ENCODE results near the gene CSMD2.

Gene CSMD2

DNA sequence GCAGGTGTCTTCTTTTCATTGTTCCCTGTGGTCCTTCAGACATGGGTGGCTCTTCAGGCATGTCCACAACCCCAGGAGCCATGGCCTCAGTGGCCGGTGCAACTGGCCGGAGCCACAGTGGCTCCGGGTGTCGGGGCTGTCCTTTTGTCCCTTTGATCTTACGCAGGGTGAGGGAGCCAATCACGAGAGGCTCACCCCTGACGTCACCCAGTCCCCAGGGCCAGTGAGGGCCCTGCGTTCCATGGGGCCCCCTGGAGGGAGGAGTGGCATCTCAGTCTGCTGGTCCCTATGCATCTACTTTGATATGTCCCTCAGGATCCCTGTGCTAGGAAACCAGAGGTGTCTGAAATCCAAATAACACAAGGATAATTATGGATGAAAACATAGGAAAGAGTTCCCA lies 663.3 kb downstream of the CSMD2 start:
- no peak for DNase-seq (ENCODE audit: low read depth)
- H3K4me3 ChIP-seq (ENCODE audit: low read depth, low read length): no peak overlapping the region
- TF ChIP-seq, protein P1, sequence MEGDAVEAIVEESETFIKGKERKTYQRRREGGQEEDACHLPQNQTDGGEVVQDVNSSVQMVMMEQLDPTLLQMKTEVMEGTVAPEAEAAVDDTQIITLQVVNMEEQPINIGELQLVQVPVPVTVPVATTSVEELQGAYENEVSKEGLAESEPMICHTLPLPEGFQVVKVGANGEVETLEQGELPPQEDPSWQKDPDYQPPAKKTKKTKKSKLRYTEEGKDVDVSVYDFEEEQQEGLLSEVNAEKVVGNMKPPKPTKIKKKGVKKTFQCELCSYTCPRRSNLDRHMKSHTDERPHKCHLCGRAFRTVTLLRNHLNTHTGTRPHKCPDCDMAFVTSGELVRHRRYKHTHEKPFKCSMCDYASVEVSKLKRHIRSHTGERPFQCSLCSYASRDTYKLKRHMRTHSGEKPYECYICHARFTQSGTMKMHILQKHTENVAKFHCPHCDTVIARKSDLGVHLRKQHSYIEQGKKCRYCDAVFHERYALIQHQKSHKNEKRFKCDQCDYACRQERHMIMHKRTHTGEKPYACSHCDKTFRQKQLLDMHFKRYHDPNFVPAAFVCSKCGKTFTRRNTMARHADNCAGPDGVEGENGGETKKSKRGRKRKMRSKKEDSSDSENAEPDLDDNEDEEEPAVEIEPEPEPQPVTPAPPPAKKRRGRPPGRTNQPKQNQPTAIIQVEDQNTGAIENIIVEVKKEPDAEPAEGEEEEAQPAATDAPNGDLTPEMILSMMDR (IDR thresholded peaks at IDR 0.05; ENCODE audit: control insufficient read depth, extremely low read depth, insufficient read depth): no peak

DNA sequence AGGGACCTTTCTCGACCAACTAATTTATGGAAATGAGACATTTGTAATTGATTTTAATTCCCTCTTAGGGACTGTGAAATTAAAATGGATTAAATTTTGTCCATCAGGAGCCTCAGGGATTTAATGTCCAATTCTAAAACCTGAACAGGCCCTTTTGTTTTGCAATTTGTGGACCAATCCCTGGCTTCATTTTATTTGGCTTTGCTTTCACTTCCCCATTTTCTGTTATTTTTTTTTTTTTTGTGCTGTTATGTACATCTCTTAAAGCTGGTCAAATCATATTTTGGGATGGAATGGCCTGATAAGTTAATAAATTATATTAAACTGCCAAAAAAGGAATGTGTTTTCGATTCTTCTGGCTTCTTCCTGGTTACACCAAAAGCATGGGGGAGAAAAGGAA lies 663.7 kb downstream of the CSMD2 start:
- H3K4me3 ChIP-seq (ENCODE audit: low read depth, low read length): no peak overlapping the region
- TF ChIP-seq, protein P1 (IDR thresholded peaks at IDR 0.05; ENCODE audit: control insufficient read depth, extremely low read depth, insufficient read depth): no peak
- DNase-seq (ENCODE audit: low read depth): no peak

GRCh38 chr1:33500547-33500946 lies 664.5 kb downstream of the CSMD2 start:
- TF ChIP-seq, protein P1 (IDR thresholded peaks at IDR 0.05; ENCODE audit: control insufficient read depth, extremely low read depth, insufficient read depth): no peak
- DNase-seq (ENCODE audit: low read depth): no peak
- no peak overlapping the region for H3K4me3 ChIP-seq (ENCODE audit: low read depth, low read length)

- DNase-seq (ENCODE audit: low read depth): no peak
- no peak overlapping the region for H3K4me3 ChIP-seq (ENCODE audit: low read depth, low read length)
- TF ChIP-seq, protein P1 (IDR thresholded peaks at IDR 0.05; ENCODE audit: control insufficient read depth, extremely low read depth, insufficient read depth): no peak
Measured at GRCh38 chr1:33497410-33497809, 667.6 kb downstream of the CSMD2 start.

DNA sequence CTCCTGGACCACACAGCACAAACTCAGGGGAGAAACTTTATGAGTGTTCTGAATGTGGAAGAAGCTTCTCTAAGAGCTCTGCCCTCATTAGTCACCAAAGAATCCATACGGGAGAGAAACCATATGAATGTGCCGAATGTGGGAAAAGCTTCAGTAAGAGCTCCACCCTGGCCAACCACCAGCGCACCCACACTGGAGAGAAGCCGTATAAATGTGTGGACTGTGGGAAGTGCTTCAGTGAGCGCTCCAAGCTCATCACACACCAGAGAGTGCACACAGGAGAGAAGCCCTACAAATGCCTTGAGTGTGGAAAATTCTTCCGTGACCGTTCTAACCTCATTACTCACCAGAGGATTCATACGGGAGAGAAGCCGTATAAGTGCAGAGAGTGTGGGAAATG lies 670.1 kb downstream of the CSMD2 start:
- DNase-seq (ENCODE audit: low read depth): no peak
- TF ChIP-seq, protein P1 (IDR thresholded peaks at IDR 0.05; ENCODE audit: control insufficient read depth, extremely low read depth, insufficient read depth): no peak
- H3K4me3 ChIP-seq (ENCODE audit: low read depth, low read length): no peak overlapping the region

DNA sequence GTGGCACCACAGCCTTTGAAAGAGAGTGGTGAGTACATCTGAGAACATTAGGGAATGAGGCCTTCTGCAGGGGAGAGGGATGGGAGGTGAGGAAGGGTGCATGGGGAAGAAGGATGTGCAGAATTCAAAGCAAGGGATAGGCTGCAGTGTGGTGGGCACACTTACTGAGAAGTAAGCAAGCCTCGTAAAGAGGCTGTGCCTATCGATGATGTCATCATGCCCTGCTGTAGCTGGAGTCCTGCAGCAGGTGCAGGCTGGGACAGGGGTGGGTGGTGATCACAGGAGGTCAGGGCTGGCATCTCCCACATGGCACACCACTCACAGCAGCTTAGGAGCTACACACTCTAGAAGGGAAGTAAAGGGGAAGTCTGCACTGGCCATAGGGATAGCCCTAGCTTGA lies 676.4 kb downstream of the CSMD2 start:
- no peak overlapping the region for H3K4me3 ChIP-seq (ENCODE audit: low read depth, low read length)
- TF ChIP-seq, protein P1 (IDR thresholded peaks at IDR 0.05; ENCODE audit: control insufficient read depth, extremely low read depth, insufficient read depth): no peak
- DNase-seq (ENCODE audit: low read depth): no peak

DNA sequence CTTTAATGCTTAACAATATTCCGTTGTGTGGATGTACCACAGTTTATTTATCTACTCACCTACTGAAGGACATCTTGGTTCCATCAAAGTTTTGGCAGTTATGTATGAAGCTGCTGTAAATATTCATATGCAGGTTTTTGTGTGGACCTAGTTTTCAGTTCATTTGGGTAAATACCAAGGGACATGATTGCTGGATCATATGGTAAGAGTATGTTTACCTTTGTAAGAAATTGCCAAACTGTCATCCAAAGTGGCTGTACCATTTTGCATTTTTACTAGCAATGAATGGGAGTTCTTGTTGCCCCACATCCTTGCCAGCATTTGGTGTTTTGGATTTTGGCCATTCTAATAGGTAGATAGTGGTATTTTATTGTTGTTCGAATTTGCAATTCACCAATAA lies 682.6 kb downstream of the CSMD2 start:
- TF ChIP-seq, protein P1 (IDR thresholded peaks at IDR 0.05; ENCODE audit: control insufficient read depth, extremely low read depth, insufficient read depth): no peak
- no peak overlapping the region for H3K4me3 ChIP-seq (ENCODE audit: low read depth, low read length)
- peak; percentile 83 for DNase-seq (ENCODE audit: low read depth)

Measured in LNCaP clone FGC (cell line).